ENCODE results near the gene GRK5. TPM values are rescaled to one million over a fixed set of nuclear protein-coding genes. Genes with fewer than 3 reads are reported as not detected.

GRK5 gene
- total RNA-seq, 1 donor = 20.5 TPM

- DNase-seq (ENCODE audit: low read depth) = no peak
- no peak overlapping the region for H3K4me3 ChIP-seq (ENCODE audit: low read depth, low read length)
- TF ChIP-seq, protein P1, sequence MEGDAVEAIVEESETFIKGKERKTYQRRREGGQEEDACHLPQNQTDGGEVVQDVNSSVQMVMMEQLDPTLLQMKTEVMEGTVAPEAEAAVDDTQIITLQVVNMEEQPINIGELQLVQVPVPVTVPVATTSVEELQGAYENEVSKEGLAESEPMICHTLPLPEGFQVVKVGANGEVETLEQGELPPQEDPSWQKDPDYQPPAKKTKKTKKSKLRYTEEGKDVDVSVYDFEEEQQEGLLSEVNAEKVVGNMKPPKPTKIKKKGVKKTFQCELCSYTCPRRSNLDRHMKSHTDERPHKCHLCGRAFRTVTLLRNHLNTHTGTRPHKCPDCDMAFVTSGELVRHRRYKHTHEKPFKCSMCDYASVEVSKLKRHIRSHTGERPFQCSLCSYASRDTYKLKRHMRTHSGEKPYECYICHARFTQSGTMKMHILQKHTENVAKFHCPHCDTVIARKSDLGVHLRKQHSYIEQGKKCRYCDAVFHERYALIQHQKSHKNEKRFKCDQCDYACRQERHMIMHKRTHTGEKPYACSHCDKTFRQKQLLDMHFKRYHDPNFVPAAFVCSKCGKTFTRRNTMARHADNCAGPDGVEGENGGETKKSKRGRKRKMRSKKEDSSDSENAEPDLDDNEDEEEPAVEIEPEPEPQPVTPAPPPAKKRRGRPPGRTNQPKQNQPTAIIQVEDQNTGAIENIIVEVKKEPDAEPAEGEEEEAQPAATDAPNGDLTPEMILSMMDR (IDR thresholded peaks at IDR 0.05; ENCODE audit: insufficient read depth, low read length) = no peak
Measured at GRCh38 chr10:119474606-119475005, 267.2 kb downstream of the GRK5 start.

GRCh38 chr10:119477444-119477843 is 270.1 kb downstream of the GRK5 start:
- no peak for DNase-seq (ENCODE audit: low read depth)
- no peak overlapping the region for H3K4me3 ChIP-seq (ENCODE audit: low read depth, low read length)
- TF ChIP-seq, protein P1 (IDR thresholded peaks at IDR 0.05; ENCODE audit: insufficient read depth, low read length) = no peak

DNA sequence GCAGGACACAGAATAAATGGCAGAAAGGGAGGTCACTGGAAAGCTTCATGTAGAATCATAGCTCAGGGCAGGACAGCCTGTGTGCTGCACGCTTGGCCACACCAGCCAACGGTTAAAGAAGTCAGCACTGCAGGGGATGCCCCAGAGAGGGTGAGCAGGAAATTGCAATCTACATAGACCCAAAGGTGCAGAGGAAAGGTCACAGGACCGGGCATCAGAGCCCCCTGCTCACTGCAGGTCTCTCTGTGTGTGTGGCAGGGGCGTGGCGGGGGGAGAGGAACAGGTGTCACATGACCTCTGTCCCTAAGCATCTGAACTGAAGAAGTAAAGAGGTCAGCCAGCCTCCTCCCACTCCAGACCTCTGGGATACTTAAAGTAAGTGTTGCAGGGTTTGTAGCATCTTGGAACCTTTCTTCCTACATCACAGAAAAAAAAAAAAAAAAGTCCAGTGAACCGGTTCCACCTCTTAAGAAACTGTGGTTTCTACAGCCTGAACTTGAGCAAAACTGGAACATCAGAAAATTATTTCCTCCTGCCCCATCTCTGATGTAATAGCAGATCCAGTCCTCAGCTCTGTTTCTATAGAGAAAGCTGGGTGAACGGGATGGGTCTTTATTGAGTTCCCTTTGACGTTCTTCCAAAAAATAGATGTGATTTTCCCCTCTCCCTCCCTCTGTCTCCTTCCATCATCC is 270.9 kb downstream of the GRK5 start:
- DNase-seq (ENCODE audit: low read depth) = no peak
- no peak overlapping the region for H3K4me3 ChIP-seq (ENCODE audit: low read depth, low read length)
- TF ChIP-seq, protein P1 (IDR thresholded peaks at IDR 0.05; ENCODE audit: insufficient read depth, low read length) = no peak

DNA sequence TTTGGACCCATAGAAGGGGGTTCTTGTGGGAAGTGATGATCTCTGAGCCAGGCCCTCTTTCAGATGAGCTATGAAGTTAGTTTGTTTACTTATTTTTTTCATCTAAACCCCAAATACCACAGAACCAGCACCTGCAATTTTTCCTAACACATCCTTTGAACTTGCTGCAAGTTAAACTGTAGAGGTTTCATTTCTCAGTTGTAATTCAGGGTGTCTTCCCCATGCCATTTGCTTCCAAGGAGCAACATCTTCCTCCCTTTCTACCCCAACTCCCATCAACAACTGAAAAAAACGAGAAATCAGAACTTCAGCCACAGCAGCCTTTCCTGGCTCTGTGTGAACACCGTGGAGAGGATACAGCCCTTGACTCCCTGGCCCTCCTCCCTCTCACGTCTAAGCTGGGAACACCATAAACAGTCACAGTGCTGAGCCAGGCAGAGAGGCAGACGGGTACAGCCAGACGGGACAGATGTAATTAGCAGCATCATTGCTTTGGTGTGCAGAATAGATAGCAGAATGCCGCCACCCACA is 271.5 kb downstream of the GRK5 start:
- no peak for DNase-seq (ENCODE audit: low read depth)
- no peak overlapping the region for H3K4me3 ChIP-seq (ENCODE audit: low read depth, low read length)
- TF ChIP-seq, protein P1 (IDR thresholded peaks at IDR 0.05; ENCODE audit: insufficient read depth, low read length) = no peak

DNA sequence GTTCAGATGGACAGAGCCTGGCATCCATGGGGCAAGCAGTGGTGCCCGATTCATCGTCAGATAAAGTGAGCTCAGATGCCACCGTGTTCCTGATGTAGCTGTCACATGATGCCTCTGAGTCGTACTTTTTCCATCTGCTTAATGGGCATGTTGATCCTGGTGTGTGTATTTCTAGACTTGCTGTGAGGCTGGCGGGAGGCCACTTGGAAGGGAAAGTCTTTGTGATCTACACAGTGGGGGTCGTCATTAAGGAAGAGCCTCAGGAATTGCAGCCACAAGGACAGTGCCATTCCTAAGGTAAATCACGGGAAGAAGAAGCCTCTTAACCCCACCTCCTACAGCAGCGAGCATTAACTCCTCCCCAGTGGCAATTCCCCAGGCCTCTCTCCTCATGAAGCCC is 272.2 kb downstream of the GRK5 start:
- TF ChIP-seq, protein P1 (IDR thresholded peaks at IDR 0.05; ENCODE audit: insufficient read depth, low read length) = no peak
- no peak overlapping the region for H3K4me3 ChIP-seq (ENCODE audit: low read depth, low read length)

GRCh38 chr10:119480667-119481066 is 273.3 kb downstream of the GRK5 start:
- no peak overlapping the region for H3K4me3 ChIP-seq (ENCODE audit: low read depth, low read length)
- TF ChIP-seq, protein P1 (IDR thresholded peaks at IDR 0.05; ENCODE audit: insufficient read depth, low read length) = no peak
- DNase-seq (ENCODE audit: low read depth) = peak; percentile 13

More for the DNA sequence above, 272.2 kb downstream of the GRK5 start:
- DNase-seq (ENCODE audit: low read depth) = no peak

All from fibroblast of the aortic adventitia (primary cell).